GM06990 (cell line): Measurements from ENCODE around the gene ATAD3C.
"Not testable (repeated sequence)": the region's sequence is repeated elsewhere in the genome, so short reads cannot be mapped to it uniquely, and the experiment has no call there.

Source experiments
- DNase-seq: peaks from one replicate; pipeline ENCODE4 v3.0.0-alpha.2; 2011; ENCODE audit not compliant: insufficient read length; ENCODE audit errors: extremely low read depth
- H3K27me3 ChIP-seq: replicated peaks from 2 replicates; pipeline ENCODE4 v1.6.0; 2011; ENCODE audit warnings: low read length; ENCODE audit not compliant: control insufficient read depth, insufficient read depth
- H3K36me3 ChIP-seq: 2 replicates; pipeline ENCODE4 v1.5.1; 2011; ENCODE audit warnings: low read length; ENCODE audit not compliant: control insufficient read depth, insufficient read depth
- H3K4me3 ChIP-seq: replicated peaks from 2 replicates; pipeline ENCODE4 v1.5.1; 2011; ENCODE audit warnings: low read depth, mild to moderate bottlenecking, control low read depth, low read length
- TF ChIP-seq, protein P1 (sequence below): IDR thresholded peaks from 2 replicates; pipeline ENCODE4 v1.5.1; 2011; ENCODE audit warnings: low read length, control low read depth, mild to moderate bottlenecking, inconsistent platforms; ENCODE audit not compliant: insufficient read depth, poor library complexity, severe bottlenecking

Gene ATAD3C

DNA sequence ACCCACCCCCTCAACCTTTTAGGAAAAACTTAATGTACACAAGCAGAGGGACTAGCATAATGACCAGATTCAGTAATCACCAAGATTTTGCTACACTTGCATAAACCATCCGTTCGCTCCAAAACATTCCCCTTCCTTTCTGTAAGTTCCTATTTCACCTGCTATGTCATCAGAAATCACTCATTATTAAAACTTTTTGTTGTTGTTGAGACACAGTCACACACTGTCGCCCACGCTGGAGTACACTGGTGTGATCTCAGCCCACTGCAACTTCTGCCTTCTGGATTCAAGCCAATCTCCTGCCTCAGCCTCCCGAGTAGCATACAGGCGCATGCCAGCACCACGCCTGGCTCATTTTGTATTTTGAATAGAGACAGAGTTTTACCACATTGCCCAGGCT is 45.8 kb upstream of the ATAD3C start:
- TF ChIP-seq, protein P1, sequence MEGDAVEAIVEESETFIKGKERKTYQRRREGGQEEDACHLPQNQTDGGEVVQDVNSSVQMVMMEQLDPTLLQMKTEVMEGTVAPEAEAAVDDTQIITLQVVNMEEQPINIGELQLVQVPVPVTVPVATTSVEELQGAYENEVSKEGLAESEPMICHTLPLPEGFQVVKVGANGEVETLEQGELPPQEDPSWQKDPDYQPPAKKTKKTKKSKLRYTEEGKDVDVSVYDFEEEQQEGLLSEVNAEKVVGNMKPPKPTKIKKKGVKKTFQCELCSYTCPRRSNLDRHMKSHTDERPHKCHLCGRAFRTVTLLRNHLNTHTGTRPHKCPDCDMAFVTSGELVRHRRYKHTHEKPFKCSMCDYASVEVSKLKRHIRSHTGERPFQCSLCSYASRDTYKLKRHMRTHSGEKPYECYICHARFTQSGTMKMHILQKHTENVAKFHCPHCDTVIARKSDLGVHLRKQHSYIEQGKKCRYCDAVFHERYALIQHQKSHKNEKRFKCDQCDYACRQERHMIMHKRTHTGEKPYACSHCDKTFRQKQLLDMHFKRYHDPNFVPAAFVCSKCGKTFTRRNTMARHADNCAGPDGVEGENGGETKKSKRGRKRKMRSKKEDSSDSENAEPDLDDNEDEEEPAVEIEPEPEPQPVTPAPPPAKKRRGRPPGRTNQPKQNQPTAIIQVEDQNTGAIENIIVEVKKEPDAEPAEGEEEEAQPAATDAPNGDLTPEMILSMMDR, result no peak
- no peaks in the 10 kb centered on the region for H3K27me3 ChIP-seq
- H3K36me3 ChIP-seq, result peaks cover 24% of the 10 kb centered on the region

DNA sequence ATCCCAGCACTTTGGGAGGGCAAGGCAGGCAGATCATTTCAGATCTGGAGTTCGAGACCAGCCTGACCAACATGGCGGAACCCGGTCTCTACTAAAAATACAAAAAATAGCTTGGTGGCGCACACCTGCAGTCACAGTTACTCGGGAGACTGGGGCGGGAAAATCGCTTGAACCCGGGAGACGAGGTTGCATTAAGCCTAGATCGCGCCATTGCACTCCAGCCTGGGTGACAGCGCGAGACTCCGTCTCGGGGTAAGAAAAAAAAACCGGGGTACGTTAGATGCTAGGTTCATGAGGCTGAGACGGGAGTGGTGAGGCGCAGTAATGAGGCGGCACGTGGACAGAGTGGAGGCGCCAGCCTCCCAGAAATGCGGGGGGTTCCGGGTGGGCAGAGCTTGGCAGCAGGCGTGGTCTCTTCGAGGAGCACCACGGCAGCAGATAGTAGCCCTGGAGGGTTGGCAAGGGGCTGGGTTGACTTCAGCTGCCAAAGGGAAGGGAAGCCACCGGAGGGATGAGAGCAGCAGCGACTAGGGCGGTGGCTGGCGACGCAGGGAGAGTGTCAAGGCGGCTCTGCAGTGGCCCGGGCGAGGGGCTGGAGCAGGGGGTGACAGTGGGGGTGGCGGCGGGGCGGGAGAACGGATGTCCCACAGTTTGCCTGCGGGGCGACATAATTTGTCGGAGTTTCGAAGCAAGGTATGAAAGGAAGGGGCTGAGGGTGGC is 43.2 kb upstream of the ATAD3C start:
- H3K27me3 ChIP-seq, result no peaks in the 10 kb centered on the region
- H3K4me3 ChIP-seq, result peak overlapping the region; percentile 97
- peaks cover 16% of the 10 kb centered on the region for H3K36me3 ChIP-seq
- TF ChIP-seq, protein P1, result peak; percentile 6
- DNase-seq, result no peak

More for the DNA sequence above, 45.8 kb upstream of the ATAD3C start:
- no peak for DNase-seq
- H3K4me3 ChIP-seq, result no peak overlapping the region

DNA sequence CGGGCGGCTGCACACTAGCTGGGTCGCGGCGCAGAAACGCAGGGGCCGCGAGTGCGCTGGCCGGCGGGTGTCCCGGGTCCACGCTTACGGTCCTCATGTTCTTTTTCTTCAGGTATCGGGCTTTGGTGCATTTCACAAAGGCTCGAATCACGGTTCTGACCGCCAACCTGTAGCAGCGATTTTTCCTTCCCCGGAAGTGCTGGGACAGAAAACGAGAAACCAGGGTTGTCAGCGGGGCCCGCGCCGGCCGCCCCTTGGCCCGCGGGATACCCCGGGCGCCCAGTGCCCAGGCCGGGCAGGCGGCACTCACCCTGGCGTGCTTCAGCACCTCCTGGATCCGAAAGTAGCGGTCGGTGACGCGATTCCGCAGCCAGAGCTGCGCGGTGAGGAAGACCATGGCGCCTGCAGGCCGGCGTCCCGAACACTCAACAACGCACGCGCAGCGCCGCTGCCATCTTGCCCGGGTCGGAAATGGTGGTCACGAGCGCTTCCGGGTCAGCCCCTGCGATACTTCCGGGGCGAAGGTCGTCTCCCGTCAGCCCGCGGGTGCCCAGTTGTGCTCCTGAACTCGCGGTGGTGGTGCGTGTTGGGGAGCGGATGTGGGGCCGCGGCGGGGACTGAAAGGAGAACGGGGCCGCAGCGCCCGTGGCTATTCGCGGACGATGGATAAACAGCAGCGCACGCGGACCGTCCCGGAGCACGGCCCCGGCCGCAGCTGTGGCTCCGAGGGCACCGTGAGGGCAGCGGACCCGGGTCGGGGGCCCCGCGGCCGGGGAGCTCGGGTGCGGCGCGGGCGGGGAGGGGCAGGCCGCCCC is 42.5 kb upstream of the ATAD3C start, which contains the start of gene MRPL20:
Gene MRPL20, minus strand, starts transcription at position 473 of the 815 bp plus-strand sequence. Its CDS starts 76 bp downstream, at position 397.
- Histone ChIP-seq H3K27me3 (no peaks in the 10 kb centered on the region), H3K36me3 (peaks cover 13% of the 10 kb centered on the region), H3K4me3 (peak within 1 kb of the TSS; percentile 97)
- peak; percentile 94 for DNase-seq
- TF ChIP-seq, protein P1, result no peak

DNA sequence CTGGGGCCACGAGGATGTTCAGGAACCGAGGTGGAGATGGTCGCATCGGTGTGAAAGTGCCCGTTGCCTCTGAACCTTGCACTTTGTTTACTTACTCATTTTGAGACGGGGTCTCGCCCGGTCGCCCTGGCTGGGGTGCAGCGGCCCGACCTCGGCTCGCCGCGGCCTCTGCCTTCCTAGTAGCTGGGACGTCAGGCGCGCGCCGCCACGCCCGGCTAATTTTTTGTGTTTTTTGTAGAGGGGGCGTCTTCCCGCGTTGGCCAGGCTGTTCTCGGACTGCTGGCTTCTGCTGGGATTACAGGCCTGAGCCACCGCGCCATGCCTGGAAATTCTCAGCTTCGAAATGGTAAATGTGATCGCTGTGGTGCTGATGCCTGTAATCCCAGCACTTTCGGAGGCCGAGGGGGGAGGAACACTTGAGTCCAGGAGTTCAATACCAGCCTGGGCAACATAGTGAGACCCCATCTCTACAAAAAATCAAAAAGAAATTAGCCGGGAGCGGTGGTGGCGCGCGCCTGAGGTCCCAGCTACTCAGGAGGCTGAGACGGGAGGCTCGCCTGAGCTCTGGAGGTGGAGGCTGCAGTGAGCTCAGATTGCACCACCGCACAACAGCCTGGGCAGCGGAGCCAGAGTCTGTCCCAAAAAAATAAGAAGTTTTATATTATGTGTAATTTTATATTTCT is 41.7 kb upstream of the ATAD3C start:
- Histone ChIP-seq H3K36me3 (peaks cover 8% of the 10 kb centered on the region), H3K4me3 (peak overlapping the region; percentile 97), H3K27me3 (no peaks in the 10 kb centered on the region)
- DNase-seq, result peak; percentile 64
- TF ChIP-seq, protein P1, result no peak

DNA sequence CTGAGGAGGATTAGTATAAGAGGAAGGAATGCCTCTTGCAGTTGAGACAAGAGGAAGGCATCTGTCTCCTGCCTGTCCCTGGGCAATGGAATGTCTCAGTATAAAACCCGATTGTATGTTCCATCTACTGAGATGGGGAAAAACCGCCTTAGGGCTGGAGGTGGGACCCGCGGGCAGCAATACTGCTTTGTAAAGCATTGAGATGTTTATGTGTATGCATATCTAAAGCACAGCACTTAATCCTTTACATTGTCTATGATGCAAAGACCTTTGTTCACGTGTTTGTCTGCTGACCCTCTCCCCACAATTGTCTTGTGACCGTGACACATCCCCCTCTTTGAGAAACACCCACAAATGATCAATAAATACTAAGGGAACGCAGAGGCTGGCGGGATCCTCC is 39.3 kb upstream of the ATAD3C start:
- not testable (repeated sequence) for H3K27me3 ChIP-seq, H3K4me3 ChIP-seq, H3K36me3 ChIP-seq, DNase-seq
